ENCODE results near the gene PIAS1. TPM values are rescaled to one million over a fixed set of nuclear protein-coding genes. Genes with fewer than 3 reads are reported as not detected.
A peak's percentile ranks its signal among the peaks of the same experiment; 100 is the strongest.

Gene PIAS1
- polyA plus RNA-seq, 2 of the 4 experiments (the other 2 are of a cell fraction): 23.2 to 49.5 TPM

DNA sequence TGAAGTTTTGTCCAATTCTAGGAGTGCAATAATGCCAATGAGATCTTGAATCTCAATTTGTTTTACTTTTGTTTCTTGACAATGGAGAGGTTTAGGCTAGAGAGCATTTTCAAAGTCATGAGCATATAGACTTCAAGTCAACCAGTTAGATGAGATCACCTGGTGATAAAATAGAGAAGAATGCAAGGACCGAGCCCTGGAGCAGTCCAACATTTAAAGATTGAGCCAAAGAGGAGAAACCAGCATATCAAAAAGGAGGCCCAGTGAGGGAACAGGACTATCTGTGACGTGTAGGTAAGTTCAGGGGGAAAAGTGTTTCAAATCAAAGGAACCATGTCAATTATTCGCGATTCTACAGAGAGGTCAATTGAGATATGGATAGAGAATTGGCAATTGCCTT lies 1.7 kb upstream of the PIAS1 start:
- CTCF ChIA-PET: interaction anchor here (2.8 kb wide), 1 partner anchor 103 kb away, joined by 17 read pairs; no protein-coding TSS in a partner anchor
- no peak for FAIRE-seq
- no peak for DNase-seq (ENCODE audit: low read depth in 1 of 2, low spot score in 1 of 2)
- Histone ChIP-seq H3K4me3 (no peak overlapping the region), H3K4me2 (no peak overlapping the region), H3K27ac (no peak overlapping the region; a peak in 1 of 6 replicates), H3K4me1 (peaks cover 39% of the 10 kb centered on the region), H3K9me3 (no peaks in the 10 kb centered on the region)
- POLR2A ChIA-PET: no interaction called here
- 89% methylated on average over 4 of the region's 4 CpGs for WGBS (ENCODE audit: missing lambda C conversion rate)
- no peak for TF ChIP-seq RCOR1 (IDR thresholded peaks at IDR 0.05; ENCODE audit: low read depth, low read length)
- TF ChIP-seq ESRRA (IDR thresholded peaks at IDR 0.05; ENCODE audit: borderline replicate concordance, low read length): no peak
- TF ChIP-seq EP300 (IDR thresholded peaks at IDR 0.05): no peak
- no peak for TF ChIP-seq FOSB (CRISPR knock-in tag; IDR thresholded peaks at IDR 0.05)
- no peak for TF ChIP-seq FOXS1 (CRISPR knock-in tag; IDR thresholded peaks at IDR 0.05)
- TF ChIP-seq, protein P1, sequence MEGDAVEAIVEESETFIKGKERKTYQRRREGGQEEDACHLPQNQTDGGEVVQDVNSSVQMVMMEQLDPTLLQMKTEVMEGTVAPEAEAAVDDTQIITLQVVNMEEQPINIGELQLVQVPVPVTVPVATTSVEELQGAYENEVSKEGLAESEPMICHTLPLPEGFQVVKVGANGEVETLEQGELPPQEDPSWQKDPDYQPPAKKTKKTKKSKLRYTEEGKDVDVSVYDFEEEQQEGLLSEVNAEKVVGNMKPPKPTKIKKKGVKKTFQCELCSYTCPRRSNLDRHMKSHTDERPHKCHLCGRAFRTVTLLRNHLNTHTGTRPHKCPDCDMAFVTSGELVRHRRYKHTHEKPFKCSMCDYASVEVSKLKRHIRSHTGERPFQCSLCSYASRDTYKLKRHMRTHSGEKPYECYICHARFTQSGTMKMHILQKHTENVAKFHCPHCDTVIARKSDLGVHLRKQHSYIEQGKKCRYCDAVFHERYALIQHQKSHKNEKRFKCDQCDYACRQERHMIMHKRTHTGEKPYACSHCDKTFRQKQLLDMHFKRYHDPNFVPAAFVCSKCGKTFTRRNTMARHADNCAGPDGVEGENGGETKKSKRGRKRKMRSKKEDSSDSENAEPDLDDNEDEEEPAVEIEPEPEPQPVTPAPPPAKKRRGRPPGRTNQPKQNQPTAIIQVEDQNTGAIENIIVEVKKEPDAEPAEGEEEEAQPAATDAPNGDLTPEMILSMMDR (IDR thresholded peaks at IDR 0.05): no peak
- TF ChIP-seq ZSCAN20 (CRISPR knock-in tag; IDR thresholded peaks at IDR 0.05): no peak
- no peak for TF ChIP-seq HEYL (CRISPR knock-in tag; IDR thresholded peaks at IDR 0.05)
- no peak for ATAC-seq

DNA sequence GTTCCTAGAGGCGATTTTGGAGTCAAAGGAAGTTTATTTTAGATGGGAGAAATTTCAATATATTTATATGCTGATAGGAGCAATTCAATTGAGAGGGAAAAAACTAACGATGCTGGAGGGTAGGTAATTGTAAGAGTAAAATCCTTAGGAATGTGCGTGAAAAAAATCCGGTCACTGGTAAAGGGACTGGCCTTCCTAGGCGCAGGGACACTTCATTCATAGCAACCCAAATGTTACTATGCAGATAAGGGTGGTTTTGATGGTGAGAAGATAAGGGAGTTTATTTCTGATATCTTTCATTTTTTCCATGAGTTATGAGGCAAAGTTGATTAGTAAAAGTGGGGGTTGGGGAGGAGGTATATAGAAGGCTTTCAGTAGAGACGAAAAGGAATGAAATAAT lies 1.1 kb upstream of the PIAS1 start:
- CTCF ChIA-PET: interaction anchor here (1.2 to 2.8 kb wide), 3 partner anchors 10 to 103 kb away, joined by 3 to 17 read pairs (median 4); no protein-coding TSS in a partner anchor
- ATAC-seq: no peak
- POLR2A ChIA-PET: interaction anchor here (2.3 kb wide), 1 partner anchor 137 kb away, joined by 29 read pairs; no protein-coding TSS in a partner anchor

DNA sequence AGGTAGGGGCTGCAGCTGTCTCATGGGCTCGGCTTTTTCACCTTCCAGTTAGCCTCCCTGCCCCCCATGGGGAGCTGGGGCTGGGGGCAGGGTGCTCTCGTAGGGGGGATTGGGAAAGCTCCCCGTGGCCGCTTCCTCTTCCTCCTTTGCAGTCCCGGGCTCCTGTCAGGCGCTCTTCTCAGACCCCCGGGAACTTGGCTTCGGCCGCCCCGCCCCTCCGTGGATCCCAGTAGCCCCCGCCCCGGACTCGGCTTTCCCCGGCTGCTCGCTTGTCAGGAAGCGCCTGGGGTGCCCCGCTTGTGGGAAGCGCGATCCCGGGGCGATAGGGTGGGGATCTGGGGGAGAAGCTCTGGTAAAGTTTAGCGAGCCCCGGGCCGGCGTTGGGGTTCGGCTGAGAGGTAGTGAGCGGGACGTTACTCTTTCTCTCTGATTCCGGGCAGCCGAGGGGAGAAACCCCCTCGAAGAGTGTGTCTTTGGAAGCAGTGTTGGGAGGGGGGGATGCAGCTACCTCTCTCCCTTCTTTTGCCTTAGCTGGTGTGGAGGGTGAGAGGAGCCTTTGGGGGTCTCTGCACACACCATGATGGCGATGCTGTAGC lies 611 bp downstream of the PIAS1 start:
- Histone ChIP-seq H3K4me1 (peaks cover 32% of the 10 kb centered on the region), H3K27ac (peak overlapping the region; percentile 91 to 96), H3K4me2 (peak overlapping the region; percentile 88), H3K4me3 (peak overlapping the region; percentile 90), H3K9me3 (no peaks in the 10 kb centered on the region)
- ChIA-PET CTCF (interaction anchor here (0.9 to 2.8 kb wide), 6 partner anchors 14 to 192 kb away, joined by 3 to 17 read pairs (median 4); no protein-coding TSS in a partner anchor), POLR2A (interaction anchor here (0.5 to 2.3 kb wide), 10 partner anchors 9 to 214 kb away, joined by 3 to 29 read pairs (median 4); no protein-coding TSS in a partner anchor)
- peak; percentile 42 to 71 for DNase-seq (ENCODE audit: low read depth in 1 of 2, low spot score in 1 of 2)
- FAIRE-seq: no peak
- TF ChIP-seq, protein P2, sequence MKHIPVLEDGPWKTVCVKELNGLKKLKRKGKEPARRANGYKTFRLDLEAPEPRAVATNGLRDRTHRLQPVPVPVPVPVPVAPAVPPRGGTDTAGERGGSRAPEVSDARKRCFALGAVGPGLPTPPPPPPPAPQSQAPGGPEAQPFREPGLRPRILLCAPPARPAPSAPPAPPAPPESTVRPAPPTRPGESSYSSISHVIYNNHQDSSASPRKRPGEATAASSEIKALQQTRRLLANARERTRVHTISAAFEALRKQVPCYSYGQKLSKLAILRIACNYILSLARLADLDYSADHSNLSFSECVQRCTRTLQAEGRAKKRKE (CRISPR knock-in tag; IDR thresholded peaks at IDR 0.05; ENCODE audit: low read depth): no peak
- TF ChIP-seq POLR2AphosphoS2 (conservative IDR thresholded peaks at IDR 0.05; ENCODE audit: low read length) (no peak), KDM1A (IDR thresholded peaks at IDR 0.05; ENCODE audit: low read depth) (no peak), CEBPB (IDR thresholded peaks at IDR 0.05) (peak in 1 of 2 experiments; percentile 20; a peak in 1 of 4 replicates), ZNF302 (CRISPR knock-in tag; IDR thresholded peaks at IDR 0.05) (no peak), ESRRA (IDR thresholded peaks at IDR 0.05; ENCODE audit: borderline replicate concordance, low read length) (no peak), FOXS1 (CRISPR knock-in tag; IDR thresholded peaks at IDR 0.05) (no peak)
- 2% methylated on average over 27 of the region's 33 CpGs for WGBS (ENCODE audit: missing lambda C conversion rate)
- peak; percentile 55 to 71 for ATAC-seq

More for the DNA sequence above, 1.1 kb upstream of the PIAS1 start:
- Histone ChIP-seq H3K4me2 (no peak overlapping the region), H3K4me1 (peaks cover 37% of the 10 kb centered on the region), H3K4me3 (no peak overlapping the region), H3K27ac (no peak overlapping the region), H3K9me3 (no peaks in the 10 kb centered on the region)
- FAIRE-seq (no peak), DNase-seq (ENCODE audit: low read depth in 1 of 2, low spot score in 1 of 2) (no peak)
- WGBS (ENCODE audit: missing lambda C conversion rate): 93% methylated on average over 6 of the region's 6 CpGs
- TF ChIP-seq POLR2AphosphoS2 (conservative IDR thresholded peaks at IDR 0.05; ENCODE audit: low read length) (no peak), SREBF2 (IDR thresholded peaks at IDR 0.05) (no peak), RCOR1 (IDR thresholded peaks at IDR 0.05; ENCODE audit: low read depth, low read length) (no peak), BHLHE40 (IDR thresholded peaks at IDR 0.05; ENCODE audit: low read depth, low read length) (no peak), NFE2L2 (conservative IDR thresholded peaks at IDR 0.05; ENCODE audit: low read length) (no peak), EHMT2 (IDR thresholded peaks at IDR 0.05; ENCODE audit: low read depth) (no peak), JUNB (IDR thresholded peaks at IDR 0.05) (no peak), MAZ (IDR thresholded peaks at IDR 0.05; ENCODE audit: borderline replicate concordance, low read depth, low read length) (no peak)
